Mammary epithelial cell (primary cell): ENCODE results near the gene ORAI3.

Experiments used
- EZH2 ChIP-seq: IDR thresholded peaks from 2 replicates; pipeline ENCODE4 v1.6.1; 2012; ENCODE audit warnings: low read length, inconsistent platforms, borderline replicate concordance
- TF ChIP-seq, protein P1 (sequence below), 2 donors: IDR thresholded peaks in 1 of 2; conservative IDR thresholded peaks in 1 of 2; 2 replicates each; pipeline ENCODE4 v1.5.1; 2011 to 2012; ENCODE audit warnings: inconsistent platforms in 2 of 2, low read length in 2 of 2, mild to moderate bottlenecking in 2 of 2, control low read depth in 1 of 2, low read depth in 1 of 2; ENCODE audit not compliant: insufficient read depth in 1 of 2; ENCODE audit errors: extremely low read depth in 1 of 2

DNA sequence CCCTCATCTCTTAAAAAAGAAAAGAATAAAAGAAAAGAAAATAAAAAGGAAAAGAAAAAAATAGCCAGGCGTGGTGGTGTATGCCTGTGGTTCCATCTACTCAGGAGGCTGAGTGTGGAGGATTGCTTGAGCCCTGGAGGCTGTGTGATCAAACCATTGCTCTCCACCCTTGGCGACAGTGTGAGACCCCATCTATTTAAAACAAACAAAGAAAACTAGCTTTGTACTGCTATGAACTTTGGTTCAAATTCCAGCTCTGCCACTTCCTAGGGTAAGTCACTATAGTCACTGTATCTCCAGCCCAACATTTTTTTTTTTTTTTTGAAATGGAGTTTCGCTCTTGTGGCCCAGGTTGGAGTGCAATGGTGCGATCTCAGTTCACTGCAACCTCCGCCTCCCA lies 48.3 kb upstream of the ORAI3 start:
- TF ChIP-seq, protein P1, sequence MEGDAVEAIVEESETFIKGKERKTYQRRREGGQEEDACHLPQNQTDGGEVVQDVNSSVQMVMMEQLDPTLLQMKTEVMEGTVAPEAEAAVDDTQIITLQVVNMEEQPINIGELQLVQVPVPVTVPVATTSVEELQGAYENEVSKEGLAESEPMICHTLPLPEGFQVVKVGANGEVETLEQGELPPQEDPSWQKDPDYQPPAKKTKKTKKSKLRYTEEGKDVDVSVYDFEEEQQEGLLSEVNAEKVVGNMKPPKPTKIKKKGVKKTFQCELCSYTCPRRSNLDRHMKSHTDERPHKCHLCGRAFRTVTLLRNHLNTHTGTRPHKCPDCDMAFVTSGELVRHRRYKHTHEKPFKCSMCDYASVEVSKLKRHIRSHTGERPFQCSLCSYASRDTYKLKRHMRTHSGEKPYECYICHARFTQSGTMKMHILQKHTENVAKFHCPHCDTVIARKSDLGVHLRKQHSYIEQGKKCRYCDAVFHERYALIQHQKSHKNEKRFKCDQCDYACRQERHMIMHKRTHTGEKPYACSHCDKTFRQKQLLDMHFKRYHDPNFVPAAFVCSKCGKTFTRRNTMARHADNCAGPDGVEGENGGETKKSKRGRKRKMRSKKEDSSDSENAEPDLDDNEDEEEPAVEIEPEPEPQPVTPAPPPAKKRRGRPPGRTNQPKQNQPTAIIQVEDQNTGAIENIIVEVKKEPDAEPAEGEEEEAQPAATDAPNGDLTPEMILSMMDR (conservative IDR thresholded peaks at IDR 0.05 in 1 of 2, IDR thresholded peaks at IDR 0.05 in 1 of 2; ENCODE audit: extremely low read depth in 1 of 2, insufficient read depth in 1 of 2, low read depth in 1 of 2, low read length in 2 of 2), result no peak
- no peak for TF ChIP-seq EZH2
